Activated CD4-positive, CD25-positive, alpha-beta regulatory T cell treated with anti-CD3 and anti-CD28 coated beads, Interleukin-2, amount 50 U/mL, for 24 hours (primary cell): ENCODE results near the gene FMNL1.

Experiments used
- ATAC-seq, 2 donors: fragments of 150-1000 bp; cut with Tn5 transposase; one replicate each; pipeline ENCODE4 v1.10.0; 2021; ENCODE audit warnings: mild to moderate bottlenecking in 1 of 2, moderate library complexity in 1 of 2

The FMNL1 gene

DNA sequence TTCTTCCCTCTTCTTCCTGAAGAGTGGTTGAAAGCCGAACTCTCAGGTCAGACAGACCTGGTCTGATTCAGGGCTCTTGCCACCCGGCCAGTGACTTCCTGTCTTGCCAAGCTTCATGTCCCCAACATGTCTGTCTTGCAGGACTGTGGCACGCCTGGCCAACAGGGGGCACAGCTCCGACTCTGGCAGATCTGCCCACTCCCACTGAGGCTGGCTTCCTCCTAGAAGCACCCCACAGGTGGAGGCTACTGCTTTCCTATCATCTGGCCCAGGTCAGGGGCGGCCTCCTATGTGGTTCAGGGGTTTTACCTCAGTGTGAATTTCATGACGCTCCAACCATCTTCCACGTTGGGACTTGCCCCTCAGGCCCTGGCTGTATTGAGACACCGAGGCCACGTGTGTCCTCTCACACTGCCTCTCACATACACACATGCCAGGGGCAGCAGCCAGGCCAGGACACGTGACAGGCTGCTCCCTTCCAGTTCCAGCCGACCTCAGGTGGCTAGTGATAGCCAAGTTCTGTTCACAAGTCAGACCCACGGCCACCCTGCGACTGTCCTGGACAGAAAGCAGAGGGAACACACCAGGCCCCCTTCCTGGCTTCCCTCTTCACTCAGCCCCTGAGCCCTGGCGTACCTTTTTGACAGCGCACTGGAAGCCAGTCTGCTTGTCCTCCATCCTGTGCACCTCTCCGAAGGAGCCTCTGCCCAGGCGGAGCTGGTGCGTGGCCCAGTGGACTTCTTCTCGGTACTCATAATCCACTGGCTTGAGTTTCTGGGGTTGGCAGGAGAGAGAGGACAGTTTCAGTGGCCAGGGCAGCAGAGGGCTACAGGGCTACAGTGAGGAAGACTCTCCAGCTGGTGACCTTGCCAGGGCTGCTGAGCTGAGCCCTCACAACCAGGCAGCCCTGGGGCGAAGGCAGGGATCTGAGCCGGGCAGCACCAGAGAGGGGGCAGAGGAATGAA lies 62.8 kb downstream of the FMNL1 start:
- ATAC-seq: peak; percentile 36 to 38

DNA sequence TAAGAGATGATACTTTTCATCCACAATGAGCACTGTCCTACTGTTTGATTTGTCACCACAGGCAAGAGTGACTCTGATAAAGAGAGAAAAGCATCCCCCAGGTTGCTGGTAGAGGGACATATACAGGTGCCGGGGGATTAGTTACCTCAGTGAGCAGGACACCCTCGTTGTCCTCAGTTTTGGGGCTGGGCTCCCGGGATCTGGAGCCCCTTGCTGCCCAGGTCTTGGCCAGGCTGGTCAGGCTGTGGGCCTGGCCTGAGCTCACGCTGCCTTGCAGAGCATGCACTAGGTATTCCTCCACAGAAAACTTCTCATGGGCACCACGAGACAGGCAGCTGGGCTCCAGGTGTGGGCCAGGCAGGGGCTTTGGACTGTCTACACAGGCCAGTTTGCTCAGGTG lies 64.6 kb downstream of the FMNL1 start:
- no peak for ATAC-seq

DNA sequence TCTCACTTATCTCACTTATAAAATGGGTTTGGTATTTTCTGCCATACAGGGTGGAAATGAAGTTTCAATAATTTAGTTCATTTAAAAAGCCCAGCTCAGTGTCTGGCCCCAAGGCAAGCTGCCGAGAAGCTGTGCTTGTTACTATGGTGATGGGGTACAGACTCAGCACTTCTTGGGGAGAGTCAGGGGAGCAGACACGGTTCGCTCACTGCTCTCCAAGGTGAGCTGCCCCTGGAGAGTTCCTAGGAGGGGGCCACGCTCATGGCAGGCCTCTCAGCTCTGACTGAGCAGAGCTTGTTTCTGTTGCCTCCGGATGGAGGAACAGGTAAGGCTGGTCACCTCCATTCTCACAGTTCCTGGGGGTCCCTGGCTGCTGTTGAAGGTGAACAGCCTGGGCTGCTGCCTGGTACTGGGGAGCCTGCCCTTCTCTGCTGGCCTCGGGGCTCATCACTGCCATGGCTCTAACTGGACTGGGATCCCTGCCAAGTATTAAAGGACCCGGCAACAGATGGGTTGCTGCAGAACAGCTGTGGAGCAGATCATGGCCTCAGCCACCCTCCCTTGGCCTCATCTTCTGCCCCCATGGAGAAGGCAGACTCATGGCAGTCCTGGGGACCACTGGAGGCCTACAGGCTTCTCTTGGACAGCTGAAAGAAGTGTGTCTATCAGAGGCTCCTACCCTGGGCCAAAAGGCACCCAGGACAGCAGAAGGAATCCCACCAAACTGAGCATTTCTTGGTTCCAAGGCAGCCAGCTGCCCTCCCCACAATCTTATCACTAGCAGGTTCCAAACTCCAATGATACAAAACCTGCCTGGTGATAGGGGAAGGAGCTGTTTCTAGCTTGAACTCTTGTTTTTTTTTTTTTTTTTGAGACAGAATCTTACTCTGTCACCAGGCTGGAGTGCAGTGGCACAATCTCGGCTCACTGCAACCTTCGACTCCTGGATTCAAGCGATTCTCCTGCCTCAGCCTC lies 66.1 kb downstream of the FMNL1 start:
- ATAC-seq: no peak

DNA sequence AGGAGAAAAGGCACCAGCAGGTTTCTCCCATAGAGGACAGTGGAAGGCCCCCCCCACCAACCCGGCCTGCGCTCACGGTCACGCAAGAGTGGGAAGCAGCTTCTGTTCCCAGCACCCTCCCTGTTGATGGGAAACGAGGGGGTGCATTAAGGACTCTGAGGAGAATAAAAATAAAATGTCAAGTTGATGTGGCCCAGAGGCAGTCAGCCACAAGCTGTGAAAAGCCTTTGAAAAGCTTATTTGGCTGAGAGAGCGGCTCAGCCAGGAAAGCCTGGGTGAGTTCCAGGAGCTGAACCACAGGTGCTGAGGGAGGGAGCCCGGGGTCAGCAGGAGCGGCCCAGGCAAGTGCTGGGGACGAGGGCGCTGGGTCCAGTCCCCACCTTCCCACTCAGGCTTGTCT lies 67.1 kb downstream of the FMNL1 start:
- no peak for ATAC-seq

DNA sequence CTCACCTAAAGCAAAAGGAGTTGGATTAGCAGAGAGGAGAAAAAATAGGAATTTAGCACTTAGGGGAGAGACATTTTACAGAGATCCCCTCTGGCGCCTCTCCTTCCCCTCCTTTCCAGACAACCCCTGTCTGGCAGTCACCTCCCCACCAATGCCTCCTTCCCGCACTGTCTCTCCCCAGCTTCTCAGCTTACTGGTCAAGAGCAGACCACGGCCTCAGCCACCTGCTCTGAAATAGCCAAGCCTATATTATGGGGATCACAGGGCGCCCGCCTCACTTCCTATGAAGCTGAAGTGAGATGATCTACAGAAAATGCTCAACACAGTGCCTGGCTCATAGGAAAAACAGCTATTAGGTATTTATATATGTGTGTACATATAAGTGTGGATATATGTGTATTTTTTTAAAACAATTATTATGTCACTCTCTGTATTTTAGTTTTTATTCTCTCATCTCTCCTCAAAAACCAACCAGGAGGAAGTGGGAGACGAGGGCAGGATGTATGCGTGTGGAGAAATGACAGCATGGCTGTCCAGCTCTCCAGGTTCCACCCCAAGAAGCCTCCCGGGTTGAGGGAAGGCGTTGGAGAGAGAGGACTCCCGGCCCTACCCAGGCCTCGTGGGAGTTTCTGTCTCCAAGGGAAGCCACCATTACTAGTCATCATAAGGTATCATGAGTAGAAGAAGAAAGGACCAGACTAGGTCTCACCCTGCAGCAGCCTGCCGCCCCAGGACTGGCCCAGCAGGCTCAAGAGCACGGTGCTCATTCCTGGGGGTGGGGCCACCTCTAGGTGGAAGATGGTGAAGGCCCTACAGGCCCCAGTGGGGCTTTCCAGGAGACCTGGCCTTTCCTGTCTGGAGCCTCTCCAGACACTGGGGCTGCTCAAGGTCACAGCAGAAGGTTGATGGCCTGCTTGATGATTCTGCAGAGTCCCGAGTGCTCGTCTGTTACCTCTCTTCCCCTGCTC lies 67.9 kb downstream of the FMNL1 start:
- no peak for ATAC-seq

DNA sequence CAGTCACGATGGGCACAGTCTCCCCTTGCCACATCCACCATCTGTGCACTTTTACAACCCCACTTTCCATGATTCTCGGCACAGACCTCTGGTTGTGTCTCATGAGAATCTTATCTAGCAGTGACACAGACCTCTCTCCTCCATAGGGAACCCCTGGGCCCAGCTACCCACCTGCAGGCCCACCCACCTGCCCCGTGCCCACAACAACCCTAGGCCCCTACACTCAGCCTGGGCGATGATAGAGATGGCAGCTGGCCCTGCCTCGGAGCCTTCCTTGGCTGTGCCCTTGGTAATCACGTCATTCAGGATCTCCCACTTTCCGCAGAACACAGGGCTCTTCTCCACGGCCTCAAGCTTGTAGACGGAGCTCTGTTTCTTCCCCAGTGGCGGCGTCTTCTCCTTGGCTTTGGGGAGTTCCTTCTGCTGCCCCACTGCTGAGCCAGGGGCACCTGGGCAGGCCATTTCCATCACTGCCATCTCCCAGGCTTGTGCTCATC lies 68.6 kb downstream of the FMNL1 start:
- ATAC-seq: no peak

DNA sequence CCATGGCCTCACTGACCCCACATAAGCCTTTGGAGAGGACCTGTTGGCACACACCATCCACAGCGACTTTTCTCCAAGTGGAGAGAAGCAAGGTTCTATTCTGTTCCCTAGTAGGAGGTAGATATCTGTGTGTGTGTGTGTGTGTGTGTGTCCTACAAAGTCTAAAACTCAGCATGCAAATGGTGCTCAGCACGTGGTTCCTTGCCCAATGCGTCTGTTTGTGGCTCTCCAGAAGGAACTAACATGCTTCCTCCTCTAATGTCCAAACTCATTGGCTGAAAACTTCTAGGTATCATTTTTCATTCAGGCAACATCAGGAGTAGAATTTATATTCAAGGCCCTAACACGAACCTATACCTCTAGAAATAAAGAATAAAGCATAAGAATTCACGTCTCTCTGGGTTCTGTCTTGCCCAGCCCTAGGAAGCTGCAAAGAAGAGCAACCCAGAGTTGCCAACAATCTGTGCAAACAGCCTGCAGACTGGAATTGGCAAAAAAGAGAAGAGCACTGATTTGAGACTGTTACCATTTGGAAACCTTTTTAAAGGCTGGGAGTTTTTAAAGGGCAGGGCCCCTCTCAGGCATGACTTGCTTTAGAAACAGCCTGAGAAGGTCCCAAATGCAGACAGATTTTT lies 69.6 kb downstream of the FMNL1 start:
- no peak for ATAC-seq

DNA sequence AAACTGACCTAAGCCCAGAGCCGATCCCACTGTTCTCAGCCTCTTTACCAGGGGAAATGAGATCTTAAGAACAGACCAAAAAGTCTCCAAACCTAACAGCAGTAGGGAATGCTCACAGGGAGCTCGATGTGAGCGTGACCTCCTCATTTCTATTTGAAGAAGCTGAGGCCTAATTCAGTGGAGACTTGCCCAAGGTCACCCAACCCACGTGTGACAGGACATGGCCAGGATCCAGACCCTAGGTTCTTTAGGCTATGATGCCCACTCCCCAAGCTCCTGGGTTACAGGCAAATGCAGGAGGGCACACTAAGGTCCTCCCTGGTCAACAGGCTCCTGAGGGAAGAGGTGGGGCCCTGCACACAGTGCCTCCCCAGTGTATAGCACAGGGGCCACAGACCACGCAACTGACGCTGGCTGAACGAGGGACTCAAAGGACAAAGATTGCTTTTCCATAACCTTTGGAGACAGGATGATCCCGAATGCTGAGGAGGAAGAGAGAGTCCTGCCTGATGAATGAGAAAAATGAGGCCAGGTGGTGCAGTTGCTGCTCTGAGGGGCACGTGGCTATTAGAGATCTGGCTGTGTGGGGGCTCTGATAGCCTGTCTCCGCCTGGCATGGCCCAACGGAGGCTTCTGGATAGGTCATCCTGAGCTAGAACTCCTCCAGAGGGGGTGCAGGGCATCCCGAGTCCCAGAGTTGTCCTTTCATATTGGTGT lies 71.2 kb downstream of the FMNL1 start:
- ATAC-seq: no peak

DNA sequence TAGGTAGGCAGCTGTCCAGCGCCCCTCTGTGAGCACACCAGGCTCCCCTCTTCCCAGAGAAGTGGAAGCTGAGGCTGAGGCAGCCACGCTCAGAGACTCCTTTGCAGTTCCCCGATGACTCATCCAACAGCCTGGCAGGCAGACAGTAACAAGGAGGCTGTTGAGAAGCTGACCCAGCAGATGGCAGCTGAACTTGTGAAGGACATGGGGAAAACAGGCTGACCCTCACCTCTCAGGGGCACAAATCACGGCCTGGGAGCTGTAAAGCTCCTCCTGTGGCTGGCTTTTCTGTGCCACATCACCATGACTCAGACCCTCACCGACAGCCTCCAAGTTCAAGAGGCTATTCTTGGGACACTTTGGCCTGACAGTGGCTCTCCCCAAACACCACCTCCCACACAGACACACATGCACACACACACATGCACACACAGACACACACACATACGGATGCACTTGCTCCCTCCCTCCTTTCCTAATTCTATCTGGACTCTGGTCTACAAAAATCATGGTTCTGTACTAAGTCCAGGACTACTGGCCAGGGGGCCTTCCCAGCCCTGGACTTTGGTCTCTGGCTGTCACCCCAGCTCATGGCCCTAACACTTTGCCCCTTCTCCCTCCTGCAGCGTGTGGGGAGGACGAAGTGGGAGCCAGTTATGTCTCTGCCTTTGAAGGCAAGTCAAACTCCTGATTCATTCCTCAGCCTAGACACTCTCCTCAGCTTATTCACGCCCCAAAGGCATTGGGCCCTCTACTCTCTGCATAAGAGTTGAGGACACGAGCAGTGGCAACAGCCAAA lies 71.9 kb downstream of the FMNL1 start:
- peak; percentile 65 to 69 for ATAC-seq

DNA sequence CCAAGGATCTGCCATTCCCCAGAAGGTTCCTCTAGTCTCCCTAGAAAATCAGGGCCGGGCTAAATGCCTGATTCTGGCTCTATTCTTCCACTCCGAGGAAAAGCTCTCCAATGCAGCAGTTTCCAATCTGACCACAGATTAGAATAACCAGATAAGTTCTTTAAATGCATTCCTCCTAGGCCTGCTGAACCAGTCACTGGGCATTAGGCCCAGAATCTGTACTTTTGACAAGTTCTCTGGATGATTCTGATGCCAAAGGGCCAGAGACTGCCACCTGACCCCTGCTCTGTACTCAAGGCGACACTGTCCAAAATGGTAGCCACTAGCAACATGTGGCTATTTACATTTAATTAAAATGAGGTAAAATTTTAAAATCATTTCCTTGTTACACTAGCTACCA lies 72.8 kb downstream of the FMNL1 start:
- no peak for ATAC-seq

DNA sequence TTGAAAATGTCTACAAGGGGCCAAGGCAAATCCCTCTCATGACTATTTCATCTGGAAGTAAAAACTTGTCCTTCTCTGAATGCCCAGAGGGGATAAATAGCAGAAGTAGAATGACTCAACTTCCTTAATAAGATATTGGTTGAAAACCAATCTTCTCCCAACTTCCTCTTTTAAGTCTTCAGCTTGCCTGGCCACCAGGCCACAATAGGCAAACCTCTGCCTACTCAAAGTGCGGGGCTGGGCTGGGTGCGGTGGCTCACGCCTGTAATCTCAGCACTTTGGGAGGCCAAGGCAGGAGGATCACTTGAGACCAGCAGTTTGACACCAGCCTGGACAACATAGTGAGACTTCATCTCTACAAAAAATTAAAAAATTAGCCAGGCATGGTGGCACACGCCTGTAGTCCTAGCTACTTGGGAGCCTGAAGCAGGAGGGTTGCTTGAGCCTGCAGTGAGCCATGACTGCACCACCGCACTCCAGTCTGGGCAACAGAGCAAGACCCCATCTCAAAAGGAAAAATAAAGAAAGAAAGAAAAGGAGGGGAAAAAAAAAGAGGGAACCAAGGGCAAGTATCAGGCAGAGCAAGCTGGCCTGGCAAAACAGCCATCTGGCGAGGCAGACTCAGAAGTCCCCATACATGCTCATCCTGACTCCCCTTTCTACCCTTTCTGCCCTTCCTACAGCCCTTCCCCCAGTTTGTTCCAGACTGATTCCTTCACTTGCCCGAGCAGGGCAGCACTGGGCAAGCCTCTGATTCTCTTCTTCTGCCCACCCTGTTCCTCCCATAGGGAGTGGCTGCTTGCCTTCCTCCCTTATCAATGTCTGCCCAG lies 74.5 kb downstream of the FMNL1 start:
- peak in 1 of 2 donors; percentile 15 for ATAC-seq

DNA sequence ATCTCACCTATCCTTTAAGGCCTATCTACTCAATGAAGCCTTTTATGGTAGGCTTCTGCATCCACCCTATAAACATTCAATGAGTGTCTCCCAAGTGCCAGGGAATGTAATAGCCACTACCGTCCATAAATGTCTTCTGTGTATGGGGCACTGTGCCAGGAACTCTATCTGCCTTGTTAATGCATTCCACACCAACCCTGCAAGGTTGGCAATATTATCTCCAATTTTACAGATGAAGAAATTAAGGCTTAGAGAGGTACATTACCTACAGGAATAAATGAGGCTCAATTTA lies 75.1 kb downstream of the FMNL1 start:
- ATAC-seq: no peak
